ENCODE results near the gene PKD2L1.

- TF ChIP-seq CTCF (conservative IDR thresholded peaks at IDR 0.05; ENCODE audit: low read length) (no peak), EZH2phosphoT487 (IDR thresholded peaks at IDR 0.05; ENCODE audit: borderline replicate concordance, low read depth, low read length) (no peak)
Measured at GRCh38 chr10:100319707-100320402, 10.2 kb downstream of the PKD2L1 start.
